ENCODE data around the gene SLC23A1. TPM values are rescaled to one million over a fixed set of nuclear protein-coding genes. Genes with fewer than 3 reads are reported as not detected.

The SLC23A1 gene
- total RNA-seq, 1 experiment from 2014 or later: 0.74 TPM

Other genes with a start within 250 kb of the SLC23A1 start
- gene SIL1, start 184.9 kb downstream of the SLC23A1 start, total RNA-seq (2014; rRNA removed; shearing (Covaris generic)): 23.1 and 32.1 TPM in 2 replicates
- gene MATR3, start 89.6 kb downstream of the SLC23A1 start, total RNA-seq (2014; rRNA removed; shearing (Covaris generic)): 179 and 199 TPM in 2 replicates
- gene PAIP2, start 41.4 kb downstream of the SLC23A1 start, total RNA-seq (2014; rRNA removed; shearing (Covaris generic)): 28.5 and 29.4 TPM in 2 replicates
- gene MZB1, start 6.6 kb upstream of the SLC23A1 start, total RNA-seq (2014; rRNA removed; shearing (Covaris generic)): 0.25 TPM in 1 of 2 replicates, not detected in the other
- 1.5 and 2.0 TPM in 2 replicates for gene PROB1, start 11.8 kb upstream of the SLC23A1 start, total RNA-seq (2014; rRNA removed; shearing (Covaris generic))
- gene SPATA24, start 20.8 kb upstream of the SLC23A1 start, total RNA-seq (2014; rRNA removed; shearing (Covaris generic)): 3.8 and 10.4 TPM in 2 replicates
- 0.44 and 0.81 TPM in 2 replicates for gene DNAJC18, start 56.2 kb upstream of the SLC23A1 start, total RNA-seq (2014; rRNA removed; shearing (Covaris generic))
- gene ECSCR, start 79.4 kb upstream of the SLC23A1 start, total RNA-seq (2014; rRNA removed; shearing (Covaris generic)): not detected in 2 replicates
- gene SMIM33, start 87.7 kb upstream of the SLC23A1 start, total RNA-seq (2014; rRNA removed; shearing (Covaris generic)): 0.05 TPM in 1 of 2 replicates, not detected in the other
- 19.1 and 26.1 TPM in 2 replicates for gene STING1, start 99.5 kb upstream of the SLC23A1 start, total RNA-seq (2014; rRNA removed; shearing (Covaris generic))
- gene UBE2D2, start 178.0 kb upstream of the SLC23A1 start, total RNA-seq (2014; rRNA removed; shearing (Covaris generic)): 83.5 and 91.9 TPM in 2 replicates